Anterior cingulate cortex (tissue), 58 donors: ENCODE measurements around the gene TPST2.
A peak's percentile ranks its signal among the peaks of the same experiment; 100 is the strongest.
"Not testable (repeated sequence)": the region's sequence is repeated elsewhere in the genome, so short reads cannot be mapped to it uniquely, and the experiment has no call there.

ENCODE experiments used
- DNase-seq, 58 donors: peaks; one replicate each; lab custom pipeline; 2025; lab: John Stamatoyannopoulos, UW

The TPST2 gene

DNA sequence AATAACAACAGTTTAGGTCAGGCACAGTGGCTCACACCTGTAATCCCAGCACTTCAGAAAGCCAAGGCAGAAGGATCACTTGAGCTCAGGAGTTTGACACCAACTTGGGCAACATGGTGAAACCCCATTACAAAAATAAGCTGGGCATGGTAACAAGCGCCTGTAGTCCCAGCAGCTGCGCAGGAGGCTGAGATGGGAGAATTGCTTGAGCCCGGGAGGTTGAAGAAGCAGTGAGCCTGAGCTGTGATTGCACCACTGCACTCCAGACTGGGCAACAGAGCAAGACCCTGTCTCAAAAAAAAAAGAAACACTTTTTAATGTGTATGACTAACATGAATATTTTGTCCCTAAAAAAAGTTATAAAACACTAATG lies 53.2 kb downstream of the TPST2 start:
- no peak for DNase-seq

DNA sequence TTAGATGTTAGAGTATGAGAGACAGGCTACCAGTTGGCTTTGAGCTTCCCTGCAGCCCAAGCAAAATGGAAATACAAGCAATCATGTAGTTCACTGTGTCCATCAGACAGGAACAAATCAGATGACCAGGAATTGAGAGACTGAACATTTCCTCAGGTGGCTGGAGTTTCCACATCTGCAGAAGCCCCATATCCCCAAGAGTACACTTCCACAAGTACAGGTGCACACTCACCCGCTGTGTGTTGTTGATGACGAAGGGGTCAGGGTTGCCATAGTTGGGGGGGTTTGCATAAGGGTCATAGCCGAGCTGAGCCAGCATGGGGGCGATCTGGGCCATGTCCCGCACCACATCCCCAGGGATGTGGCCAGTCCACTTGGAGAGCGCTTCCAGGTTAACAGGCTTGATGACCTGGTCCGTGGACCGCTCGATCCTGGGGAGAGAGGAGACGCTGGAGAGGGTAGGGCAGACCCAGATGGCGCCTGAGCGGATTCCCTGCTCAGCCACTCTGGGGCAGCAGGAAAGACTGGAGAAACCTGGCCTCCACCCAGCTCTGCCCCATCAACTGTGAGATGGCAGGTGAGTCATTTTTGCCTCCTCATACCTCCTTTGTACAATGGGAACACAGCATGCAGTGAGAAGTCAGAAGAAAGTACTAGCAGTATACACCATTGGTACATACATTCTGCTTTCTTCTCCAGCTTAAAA lies 53.7 kb downstream of the TPST2 start:
- DNase-seq, result no peak

DNA sequence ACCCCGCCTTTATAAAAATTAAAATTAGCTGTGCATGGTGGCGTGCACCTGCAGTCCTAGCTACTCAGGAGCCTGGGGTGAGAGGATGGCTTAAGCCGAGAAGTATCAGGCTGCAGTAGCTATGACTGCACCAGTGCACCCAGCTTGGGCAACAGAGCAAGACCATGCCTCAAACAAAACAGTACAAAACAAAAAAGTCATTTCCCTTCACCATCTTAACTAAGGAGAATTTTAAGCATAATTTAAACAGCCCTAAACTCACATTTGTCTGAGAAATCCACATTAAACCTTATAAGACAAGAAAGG lies 54.4 kb downstream of the TPST2 start:
- DNase-seq, result no peak

DNA sequence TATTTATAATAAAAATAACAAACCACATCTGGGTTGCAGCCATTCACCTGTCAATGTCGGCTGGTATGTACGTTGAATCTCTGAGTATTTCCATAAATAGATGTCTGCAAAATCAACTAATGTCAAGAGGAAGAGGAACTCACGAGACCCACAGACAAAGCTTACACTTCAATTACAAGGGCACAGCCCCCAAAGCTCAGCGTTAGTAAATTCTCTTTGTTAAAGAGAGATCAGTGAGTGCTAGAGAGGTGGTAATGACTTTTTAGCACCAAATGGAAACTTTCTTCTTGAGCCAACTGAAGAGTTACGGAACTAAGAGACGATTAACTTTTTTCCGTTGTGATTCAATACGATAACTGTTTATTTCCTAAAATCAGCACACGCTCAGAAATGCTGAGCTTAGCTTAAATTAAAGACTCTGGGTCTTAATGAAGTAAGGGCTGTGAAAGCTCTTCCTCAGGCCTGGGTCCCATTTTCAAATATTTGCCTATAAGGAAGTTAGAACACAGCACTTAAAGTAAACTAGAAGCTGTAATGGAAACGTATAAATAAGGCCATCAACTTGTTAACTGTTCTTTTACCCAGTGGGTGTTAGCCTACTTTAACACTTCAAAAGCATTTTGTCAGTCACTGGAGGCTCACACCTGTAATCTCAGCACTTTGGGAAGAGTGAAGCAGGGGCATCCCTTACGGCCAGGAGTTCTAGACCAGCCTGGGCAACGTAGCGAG lies 54.9 kb downstream of the TPST2 start:
- DNase-seq, result no peak

DNA sequence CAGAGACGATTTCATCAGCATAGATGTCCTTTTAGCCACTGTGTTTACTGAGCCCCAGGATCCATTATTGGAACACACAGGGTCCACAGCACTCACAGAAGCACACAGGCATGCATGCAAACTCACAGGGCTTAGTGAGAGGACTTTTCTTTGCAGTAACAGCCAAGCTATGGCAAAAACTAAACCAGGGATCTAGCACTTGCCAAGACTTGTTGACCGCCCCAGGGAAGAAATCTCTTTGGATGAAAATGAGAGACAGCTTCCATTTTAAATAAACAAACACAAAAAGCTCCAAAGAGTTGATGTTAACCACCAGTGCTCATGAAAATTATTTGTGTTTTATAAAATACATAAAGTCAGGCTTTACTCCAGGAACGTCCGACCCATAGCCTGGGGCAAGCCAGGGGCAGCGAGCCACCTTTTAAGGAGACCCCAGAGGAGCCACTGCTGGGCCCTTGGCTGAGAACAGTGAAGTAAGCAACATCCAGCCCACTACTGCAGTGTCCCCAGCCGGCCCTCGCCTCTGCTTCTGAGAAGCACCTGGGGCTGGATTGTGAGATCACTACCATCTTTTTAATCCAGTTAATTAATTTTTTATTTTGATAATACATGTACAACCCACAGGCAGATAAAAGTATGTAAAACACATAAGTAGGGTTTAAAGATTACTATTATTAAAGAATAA lies 55.6 kb downstream of the TPST2 start:
- no peak for DNase-seq

DNA sequence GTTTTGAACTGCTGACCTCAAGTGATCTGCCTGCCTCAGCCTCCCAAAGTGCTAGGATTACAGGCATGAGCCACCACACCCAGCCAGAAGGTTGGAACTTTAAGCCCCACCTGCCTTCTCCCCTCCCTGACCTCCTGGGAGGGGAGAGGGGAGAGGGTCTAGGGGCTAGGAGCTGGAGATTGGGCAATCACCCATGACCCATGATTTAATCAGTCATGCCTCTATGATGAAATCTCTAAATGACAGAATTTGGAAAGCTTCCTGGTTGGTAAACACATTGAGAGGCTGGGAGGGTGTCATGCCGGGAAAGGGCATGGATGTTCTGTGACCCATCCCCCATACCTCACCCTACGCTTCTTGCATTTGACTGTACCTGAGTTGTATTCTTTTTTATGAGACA lies 60.6 kb downstream of the TPST2 start:
- DNase-seq, result no peak

DNA sequence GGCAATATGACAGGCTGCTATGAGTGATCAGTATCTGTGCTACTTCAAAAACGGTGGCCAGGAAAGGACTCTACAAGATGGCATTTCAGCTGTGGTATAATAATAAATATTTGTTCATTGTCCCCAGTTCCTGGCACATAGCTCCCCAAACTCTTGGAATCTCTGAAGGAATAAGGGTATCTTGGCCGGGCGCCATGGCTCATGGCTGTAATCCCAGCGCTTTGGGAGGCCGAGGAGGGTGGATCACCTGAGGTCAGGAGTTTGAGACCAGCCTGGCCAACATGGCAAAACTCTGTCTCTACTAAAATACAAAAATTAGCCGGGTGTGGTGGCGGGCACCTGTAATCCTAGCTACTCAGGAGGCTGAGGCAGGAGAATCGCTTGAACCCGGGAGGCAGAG lies 61.4 kb downstream of the TPST2 start:
- DNase-seq, result not testable (repeated sequence)

DNA sequence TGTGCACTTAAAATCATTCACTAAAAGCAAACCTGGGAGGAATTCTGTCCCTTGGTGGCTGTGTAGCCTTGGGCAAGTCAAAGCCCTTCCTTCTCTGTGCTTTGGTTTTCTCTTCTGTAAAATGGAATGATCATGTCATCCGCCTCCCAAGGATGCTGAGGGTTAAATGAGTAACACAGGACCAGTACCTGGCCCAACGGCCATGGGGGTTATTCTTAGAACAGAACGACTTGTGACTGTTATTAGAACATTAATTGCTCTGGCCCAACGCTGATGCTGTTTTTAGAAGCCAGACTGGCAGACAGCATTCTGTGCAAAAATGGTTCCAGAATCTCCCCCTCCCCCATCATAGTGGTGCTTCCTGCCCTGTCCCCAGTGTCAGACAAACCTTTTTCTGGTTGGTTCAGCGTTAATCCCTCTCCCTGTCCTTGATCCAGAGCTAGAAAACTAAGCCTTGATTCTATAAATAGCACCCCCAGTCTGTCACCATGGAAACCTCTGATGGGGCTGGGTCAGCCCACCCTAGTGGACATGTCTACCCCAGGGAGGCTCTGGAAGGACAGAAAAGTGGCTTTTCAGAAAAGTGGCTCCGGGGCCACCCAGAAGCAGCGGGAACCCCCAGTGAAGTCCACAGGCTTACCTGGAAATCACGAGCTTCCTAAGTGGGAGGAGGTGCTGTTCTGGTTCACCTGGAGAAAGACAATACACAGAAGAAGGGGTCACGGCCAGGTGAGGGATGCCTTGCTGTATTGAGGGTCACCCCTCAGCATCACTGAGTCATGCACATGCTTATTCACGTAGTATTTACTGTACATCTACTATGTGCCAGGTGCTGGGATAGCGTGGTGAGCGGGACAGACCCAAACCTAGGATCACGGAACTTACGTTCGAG lies 62.1 kb downstream of the TPST2 start:
- no peak for DNase-seq

DNA sequence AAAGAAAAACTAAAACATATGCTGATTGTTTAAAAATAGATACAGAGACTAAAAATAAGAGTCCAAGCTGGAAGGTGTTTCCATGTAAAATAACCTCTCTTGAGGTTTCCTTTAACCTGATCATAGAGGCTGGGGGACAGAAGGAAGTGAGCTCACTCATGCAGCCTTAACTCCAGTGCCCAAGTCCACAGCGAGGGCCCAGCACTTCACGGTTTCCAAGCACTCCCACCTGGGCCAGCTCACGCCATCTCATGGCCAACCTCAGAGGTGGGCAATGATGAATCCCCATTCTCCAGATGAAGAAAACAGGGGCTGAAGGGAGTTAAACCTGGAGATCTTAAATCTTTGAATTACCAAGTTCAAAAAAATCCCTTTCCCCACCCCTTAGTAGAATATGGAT lies 62.8 kb downstream of the TPST2 start:
- DNase-seq, result no peak

DNA sequence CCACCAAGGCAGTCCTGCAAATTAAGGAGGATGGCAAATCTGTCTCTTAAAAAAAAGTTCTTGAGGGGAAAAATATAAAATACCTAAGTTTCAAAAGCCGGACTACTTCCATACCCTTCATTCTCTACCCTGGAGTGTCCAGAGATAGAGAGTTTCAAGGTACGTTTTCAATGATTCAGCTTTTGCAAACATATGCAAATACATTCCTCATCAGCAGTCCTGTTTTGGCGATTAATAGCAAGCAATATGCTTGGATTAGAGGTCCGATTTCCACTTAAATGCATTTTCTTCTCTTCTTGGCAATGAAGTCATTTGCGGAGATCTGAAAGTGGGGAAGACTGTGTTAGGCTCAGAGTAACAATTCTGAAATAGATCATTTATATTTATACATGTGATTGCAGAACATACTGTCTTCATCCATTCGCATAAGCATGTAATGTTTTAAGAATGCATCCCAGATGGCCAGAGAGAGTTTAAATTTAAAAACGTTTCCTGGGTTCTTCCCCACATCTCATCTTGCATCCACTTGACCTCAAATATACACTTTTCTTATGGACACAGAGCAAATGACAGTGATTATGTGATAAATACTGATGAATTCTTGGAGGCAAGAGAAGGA lies 63.9 kb downstream of the TPST2 start:
- no peak for DNase-seq

DNA sequence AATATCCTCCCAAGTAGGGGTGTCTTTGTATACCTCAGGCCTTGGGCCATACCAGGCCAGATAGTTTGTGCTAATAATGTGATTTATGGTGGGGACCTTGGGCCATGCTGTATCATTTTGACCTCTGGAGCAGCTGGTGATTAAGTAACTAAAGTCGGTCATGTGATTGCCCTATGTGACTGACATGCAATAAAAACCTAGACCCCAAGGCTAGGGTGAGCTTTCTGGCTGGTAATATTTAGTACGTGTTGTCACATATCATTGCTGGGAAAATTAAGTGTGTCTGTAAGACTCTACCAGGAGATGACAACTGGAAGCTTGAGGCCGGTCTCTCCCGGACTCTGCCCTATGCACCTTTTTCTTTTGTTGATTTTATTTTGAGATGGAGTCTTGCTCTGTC lies 65.1 kb downstream of the TPST2 start:
- DNase-seq, result no peak

DNA sequence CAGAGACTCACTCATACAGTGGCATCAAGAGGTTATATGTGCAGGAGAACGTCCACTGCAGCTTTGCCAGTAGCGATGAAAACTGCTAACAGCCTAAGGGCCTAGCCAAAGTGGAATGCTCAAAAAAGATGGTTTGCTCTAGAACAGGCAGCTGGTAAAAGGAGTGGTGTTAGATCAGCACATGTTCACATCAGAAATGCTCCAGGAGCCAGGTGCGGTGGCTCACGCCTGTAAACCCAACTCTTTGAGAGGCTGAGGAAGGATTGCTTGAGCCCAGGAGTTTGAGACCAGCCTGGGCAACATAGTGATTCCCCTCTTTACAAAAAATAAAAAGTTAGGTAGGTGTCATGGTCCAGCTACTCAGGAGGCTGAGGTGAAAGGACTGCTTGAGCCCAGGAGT lies 67.3 kb downstream of the TPST2 start:
- DNase-seq, result peak in 2 of 58 donors; percentile 3 to 12

DNA sequence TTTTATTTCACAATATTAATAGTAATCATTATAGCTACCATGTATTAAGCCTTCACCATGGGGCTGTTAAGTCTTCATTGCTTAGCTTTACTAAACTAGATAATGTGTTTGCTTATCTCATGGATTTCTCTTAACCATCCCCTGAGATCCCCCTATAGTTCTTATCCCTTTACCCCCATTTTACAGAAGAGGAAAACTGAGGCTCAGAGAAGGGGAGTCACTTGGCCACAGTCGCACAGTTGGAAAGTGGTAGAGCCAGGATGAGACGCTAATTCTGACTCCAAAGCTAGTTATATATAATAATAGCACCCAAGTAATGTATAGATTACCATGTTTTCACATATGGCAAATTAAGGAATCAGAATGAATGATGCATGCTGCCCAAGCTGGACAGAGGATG lies 67.9 kb downstream of the TPST2 start:
- DNase-seq, result no peak

DNA sequence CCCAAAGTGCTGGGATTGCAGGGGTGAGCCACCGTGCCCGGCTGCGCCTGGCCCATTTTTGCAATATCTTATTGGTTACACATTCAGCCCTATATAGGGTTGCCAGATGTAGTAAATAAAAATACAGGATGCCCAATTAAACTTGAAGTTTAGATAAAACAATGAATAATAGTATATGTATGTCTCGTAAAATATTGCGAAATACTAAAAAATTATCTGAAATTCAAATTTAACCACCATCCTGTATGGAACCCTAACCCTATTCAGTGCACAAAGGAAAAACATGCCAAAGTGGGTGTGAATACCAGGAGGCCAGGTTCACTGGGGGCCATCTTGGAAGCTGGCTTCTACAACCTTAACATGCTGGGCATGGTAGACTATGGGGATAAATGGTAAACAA lies 72.5 kb downstream of the TPST2 start:
- no peak for DNase-seq

DNA sequence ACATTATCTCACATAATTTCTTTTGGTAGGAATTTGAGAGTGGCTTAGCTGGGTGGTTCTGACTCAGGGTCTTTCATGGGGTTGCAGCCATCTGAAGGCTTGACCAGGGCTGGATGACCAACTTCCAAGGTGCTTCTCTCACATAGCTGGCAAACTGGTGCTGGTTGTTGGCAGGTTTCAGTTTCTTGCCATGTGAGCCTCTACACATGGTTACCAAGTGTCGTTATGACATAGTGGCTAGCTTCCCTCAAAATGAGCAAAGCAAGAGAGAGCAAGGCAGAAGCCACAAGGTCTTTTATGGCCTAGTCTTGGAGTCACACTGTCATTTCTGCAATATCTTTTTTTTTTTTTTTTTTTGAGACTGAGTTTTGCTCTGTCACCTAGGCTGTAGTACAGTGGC lies 73.4 kb downstream of the TPST2 start:
- DNase-seq, result no peak

DNA sequence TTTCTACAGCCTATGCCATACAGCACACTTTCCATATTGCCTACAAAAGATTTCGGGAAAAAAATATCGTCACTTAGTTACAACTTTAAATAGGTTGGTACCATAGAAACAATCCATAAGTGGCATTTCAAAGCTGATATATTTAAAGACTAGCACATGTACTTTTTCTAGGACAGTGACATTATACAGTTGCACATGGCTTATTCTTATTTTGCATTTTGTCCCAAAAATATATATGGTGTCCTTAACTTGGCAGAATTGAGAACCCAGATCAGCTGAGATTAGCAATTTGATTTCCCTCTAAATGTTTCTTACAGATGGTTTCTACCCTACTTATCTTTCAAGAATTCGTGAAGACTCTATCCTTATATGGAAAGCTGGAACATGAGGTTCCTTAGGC lies 74.0 kb downstream of the TPST2 start:
- DNase-seq, result peak in 2 of 58 donors; percentile 19 to 54

DNA sequence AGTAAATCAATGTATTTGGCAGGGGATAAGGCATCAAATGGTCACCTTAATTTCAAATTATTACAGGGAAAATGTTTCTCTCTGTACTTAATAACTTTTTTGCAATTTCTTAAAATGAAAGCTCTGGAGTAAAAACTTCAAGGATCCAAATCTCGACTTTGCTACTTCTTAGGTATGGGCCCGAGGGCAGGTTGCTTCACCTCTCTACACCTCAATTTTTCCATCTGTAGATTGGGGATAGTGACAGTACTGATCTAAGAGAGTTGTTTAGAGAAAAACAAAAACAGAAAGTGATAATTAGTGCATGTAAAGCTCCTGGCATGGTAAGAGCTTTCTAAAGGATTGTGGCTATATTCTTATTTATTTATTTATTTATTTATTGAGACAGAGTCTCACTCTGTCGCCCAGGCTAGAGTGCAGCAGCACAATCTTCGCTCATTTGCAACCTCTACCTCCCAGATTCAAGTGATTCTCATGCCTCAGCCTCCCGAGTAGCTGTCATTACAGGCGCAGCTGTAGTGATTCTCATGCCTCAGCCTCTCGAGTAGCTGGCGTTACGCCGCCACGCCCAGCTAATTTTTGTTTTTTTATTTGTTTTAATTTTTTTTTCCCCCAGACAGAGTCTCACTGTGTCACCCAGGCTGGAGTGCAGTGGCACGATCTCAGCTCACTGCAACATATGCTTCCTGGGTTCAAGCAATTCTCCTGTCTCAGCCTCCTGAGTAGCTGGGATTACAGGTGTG lies 75.3 kb downstream of the TPST2 start:
- DNase-seq, result no peak

DNA sequence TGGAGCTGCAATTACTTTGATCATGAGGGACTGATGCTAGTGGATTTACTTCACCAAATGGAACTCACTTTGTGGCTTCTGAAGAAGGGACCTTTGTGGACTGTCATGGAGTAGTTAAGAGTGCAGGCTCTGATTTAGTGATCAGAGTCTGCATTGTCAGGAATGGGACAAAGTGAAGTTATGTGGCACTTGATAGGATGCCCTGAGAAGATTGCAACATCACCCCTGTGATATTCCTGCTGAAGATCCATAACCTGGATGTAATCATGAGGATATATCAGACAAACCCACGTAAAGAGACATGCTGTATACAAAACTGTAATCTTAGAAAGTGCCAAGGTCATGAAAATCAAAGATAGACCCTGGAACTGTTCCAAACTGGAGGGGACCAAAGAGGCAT lies 76.1 kb downstream of the TPST2 start:
- DNase-seq, result no peak

DNA sequence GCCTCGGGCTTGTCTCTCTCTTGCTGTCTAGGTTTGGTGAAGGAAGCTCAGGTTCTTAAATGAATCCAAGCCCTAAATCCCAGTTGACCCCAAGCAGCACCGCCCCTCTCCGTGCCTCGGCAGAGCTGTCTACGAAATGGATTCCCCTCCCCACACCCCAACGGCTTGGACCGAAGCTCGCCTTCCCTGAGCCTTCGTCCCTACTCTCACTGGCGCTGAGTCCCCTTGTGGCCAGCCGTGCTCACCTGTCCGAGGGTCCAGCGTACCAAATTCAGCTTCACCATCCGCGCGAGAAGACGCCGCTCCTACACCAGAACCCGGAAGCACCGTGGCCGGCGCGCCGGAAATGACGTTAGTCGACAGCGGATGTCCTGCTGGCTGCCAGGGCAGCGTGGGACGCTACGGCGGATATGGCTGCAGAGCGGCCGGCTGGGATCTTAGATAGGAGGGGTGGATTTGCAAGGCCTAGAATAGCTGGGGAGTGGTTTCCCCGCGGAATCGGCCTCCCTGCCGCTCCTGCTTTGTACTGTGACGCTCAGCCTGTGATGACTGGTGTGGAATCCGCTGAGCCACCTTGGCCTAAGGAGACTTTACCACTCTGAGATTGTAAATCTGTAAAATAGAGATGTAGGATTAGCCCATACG lies 77.7 kb downstream of the TPST2 start, which contains the start of gene TFIP11:
Gene TFIP11 (minus strand): TSS at position 325 of the 645 bp plus-strand sequence. CDS start 2,201 bp downstream, outside the sequence.
- DNase-seq, result peak; percentile 58 to 99 (median 89)
